ENCODE measurements around the gene SUSD2.

SUSD2 gene

GRCh38 chr22:24153959-24154358 lies 27.3 kb upstream of the SUSD2 start:
- peak in 1 of 2 experiments; percentile 31 for DNase-seq

GRCh38 chr22:24154826-24155225 lies 26.5 kb upstream of the SUSD2 start:
- no peak for DNase-seq

- peak; percentile 60 to 71 for DNase-seq
Observed at GRCh38 chr22:24155627-24156140, 25.6 kb upstream of the SUSD2 start.

- DNase-seq, result peak; percentile 75 to 82
Observed at GRCh38 chr22:24156141-24156912, 25.0 kb upstream of the SUSD2 start.

GRCh38 chr22:24156913-24157821 lies 24.1 kb upstream of the SUSD2 start:
- peak; percentile 88 for DNase-seq

- peak in 1 of 2 experiments; percentile 35 for DNase-seq
Observed at GRCh38 chr22:24157822-24158135, 23.5 kb upstream of the SUSD2 start.

GRCh38 chr22:24159650-24160049 lies 21.6 kb upstream of the SUSD2 start:
- no peak for DNase-seq

- no peak for DNase-seq
Observed at GRCh38 chr22:24160546-24160945, 20.7 kb upstream of the SUSD2 start.

- DNase-seq, result no peak
Observed at GRCh38 chr22:24161485-24161884, 19.8 kb upstream of the SUSD2 start.

GRCh38 chr22:24161909-24162308 lies 19.4 kb upstream of the SUSD2 start:
- no peak for DNase-seq

- DNase-seq, result no peak
Observed at GRCh38 chr22:24162436-24162835, 18.9 kb upstream of the SUSD2 start.

GRCh38 chr22:24164243-24164642 lies 17.0 kb upstream of the SUSD2 start:
- DNase-seq, result no peak

- no peak for DNase-seq
Observed at GRCh38 chr22:24164940-24165339, 16.3 kb upstream of the SUSD2 start.

- DNase-seq, result no peak
Observed at GRCh38 chr22:24165673-24166072, 15.6 kb upstream of the SUSD2 start.

- no peak for DNase-seq
Observed at GRCh38 chr22:24166811-24167210, 14.5 kb upstream of the SUSD2 start.

GRCh38 chr22:24169439-24170058 lies 11.7 kb upstream of the SUSD2 start:
- DNase-seq, result no peak

- no peak for DNase-seq
Observed at GRCh38 chr22:24170188-24170587, 11.1 kb upstream of the SUSD2 start.

GRCh38 chr22:24170632-24171031 lies 10.7 kb upstream of the SUSD2 start:
- no peak for DNase-seq

- DNase-seq, result no peak
Observed at GRCh38 chr22:24171822-24172221, 9.5 kb upstream of the SUSD2 start.

GRCh38 chr22:24175160-24175808 lies 6.0 kb upstream of the SUSD2 start:
- DNase-seq, result peak; percentile 71 to 75

GRCh38 chr22:24176040-24176439 lies 5.2 kb upstream of the SUSD2 start:
- no peak for DNase-seq

GRCh38 chr22:24176630-24177029 lies 4.7 kb upstream of the SUSD2 start:
- DNase-seq, result no peak

GRCh38 chr22:24177045-24177444 lies 4.2 kb upstream of the SUSD2 start:
- no peak for DNase-seq
